Left ventricle myocardium inferior (tissue), 1 donor: ENCODE data around the gene SORCS3. TPM values are rescaled to one million over a fixed set of nuclear protein-coding genes. Genes with fewer than 3 reads are reported as not detected.

ENCODE experiments used
- DNase-seq: peaks from one replicate; pipeline ENCODE4 v3.0.0-alpha.2; 2020
- H3K27ac ChIP-seq: fragments of 200-600 bp; replicated peaks from 2 replicates; pipeline ENCODE4 v1.8.0; 2021
- H3K27me3 ChIP-seq: fragments of 200-600 bp; 2 replicates; pipeline ENCODE4 v1.8.0; 2021; ENCODE audit warnings: low read depth
- H3K36me3 ChIP-seq: fragments of 200-600 bp; 2 replicates; pipeline ENCODE4 v1.8.0; 2021
- H3K4me1 ChIP-seq: fragments of 200-600 bp; 2 replicates; pipeline ENCODE4 v1.8.0; 2021
- H3K4me3 ChIP-seq: fragments of 200-600 bp; 2 replicates; pipeline ENCODE4 v1.8.0; 2021; ENCODE audit warnings: mild to moderate bottlenecking, moderate library complexity
- H3K9me3 ChIP-seq: fragments of 200-600 bp; replicated peaks from 2 replicates; pipeline ENCODE4 v1.8.0; 2021
- intact Hi-C: fragments of 100-400 bp; cut with micrococcal nuclease; formaldehyde crosslinking; loops from one replicate; pipeline ENCODE4 v1.11.0; 2022
- total RNA-seq: library from RNA; stranded (reverse); fragmentation: NEBNext Ultra II Directional; extraction: Animal tissue kit (Norgen Biotek cat#: 25700); gene quantifications from one replicate; pipeline ENCODE4 v1.2.1, GENCODE V29; 2021
- TF ChIP-seq, protein P1 (sequence below): fragments of 200-600 bp; IDR thresholded peaks from 2 replicates; pipeline ENCODE4 v1.8.0; 2021; ENCODE audit warnings: antibody characterized with exemption, mild to moderate bottlenecking, borderline replicate concordance
- donor health status: DM: no; HTN: yes; CAD: no; lungs with severe emphysema.

The SORCS3 gene
- total RNA-seq, 1 donor from 2014 or later = 0.03 TPM

GRCh38 chr10:104658067-104658466 is 17.0 kb downstream of the SORCS3 start:
- Histone ChIP-seq H3K36me3 (no peaks in the 10 kb centered on the region), H3K9me3 (no peaks in the 10 kb centered on the region), H3K27ac (no peak overlapping the region), H3K27me3 (peaks cover 27% of the 10 kb centered on the region), H3K4me1 (no peaks in the 10 kb centered on the region), H3K4me3 (no peak overlapping the region)
- TF ChIP-seq, protein P1, sequence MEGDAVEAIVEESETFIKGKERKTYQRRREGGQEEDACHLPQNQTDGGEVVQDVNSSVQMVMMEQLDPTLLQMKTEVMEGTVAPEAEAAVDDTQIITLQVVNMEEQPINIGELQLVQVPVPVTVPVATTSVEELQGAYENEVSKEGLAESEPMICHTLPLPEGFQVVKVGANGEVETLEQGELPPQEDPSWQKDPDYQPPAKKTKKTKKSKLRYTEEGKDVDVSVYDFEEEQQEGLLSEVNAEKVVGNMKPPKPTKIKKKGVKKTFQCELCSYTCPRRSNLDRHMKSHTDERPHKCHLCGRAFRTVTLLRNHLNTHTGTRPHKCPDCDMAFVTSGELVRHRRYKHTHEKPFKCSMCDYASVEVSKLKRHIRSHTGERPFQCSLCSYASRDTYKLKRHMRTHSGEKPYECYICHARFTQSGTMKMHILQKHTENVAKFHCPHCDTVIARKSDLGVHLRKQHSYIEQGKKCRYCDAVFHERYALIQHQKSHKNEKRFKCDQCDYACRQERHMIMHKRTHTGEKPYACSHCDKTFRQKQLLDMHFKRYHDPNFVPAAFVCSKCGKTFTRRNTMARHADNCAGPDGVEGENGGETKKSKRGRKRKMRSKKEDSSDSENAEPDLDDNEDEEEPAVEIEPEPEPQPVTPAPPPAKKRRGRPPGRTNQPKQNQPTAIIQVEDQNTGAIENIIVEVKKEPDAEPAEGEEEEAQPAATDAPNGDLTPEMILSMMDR = no peak
- intact Hi-C loops = no loop called here
- DNase-seq = no peak

GRCh38 chr10:104659809-104660208 is 18.7 kb downstream of the SORCS3 start:
- intact Hi-C loops = no loop called here
- no peak for DNase-seq

DNA sequence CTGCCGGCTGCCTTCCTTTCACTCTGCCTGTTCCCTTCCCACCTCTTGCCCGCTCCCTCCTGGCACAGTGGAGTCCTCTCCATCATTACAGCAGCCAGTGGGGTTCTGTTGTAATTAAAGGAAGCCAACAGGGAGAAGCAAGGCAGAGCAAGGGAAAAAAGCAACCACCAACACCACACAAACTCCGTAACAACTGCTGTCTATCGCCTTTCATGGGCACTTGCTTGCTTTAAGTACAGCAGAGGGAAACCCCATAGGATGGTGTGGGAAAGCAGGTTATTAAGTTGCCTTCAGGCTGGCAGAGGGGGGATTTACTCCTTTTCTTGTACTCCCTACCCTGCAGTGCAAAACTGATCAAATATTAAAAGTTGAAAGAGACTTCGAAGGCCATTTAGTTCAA is 22.0 kb downstream of the SORCS3 start:
- Histone ChIP-seq H3K9me3 (no peaks in the 10 kb centered on the region), H3K27ac (no peak overlapping the region), H3K27me3 (peaks cover 41% of the 10 kb centered on the region), H3K36me3 (no peaks in the 10 kb centered on the region), H3K4me3 (no peak overlapping the region), H3K4me1 (no peaks in the 10 kb centered on the region)
- intact Hi-C loops = no loop called here
- DNase-seq = no peak
- TF ChIP-seq, protein P1 = no peak

More at GRCh38 chr10:104659809-104660208, 18.7 kb downstream of the SORCS3 start:
- H3K27me3 ChIP-seq = peaks cover 41% of the 10 kb centered on the region
- no peaks in the 10 kb centered on the region for H3K4me1 ChIP-seq
- TF ChIP-seq, protein P1 = no peak
- H3K4me3 ChIP-seq = no peak overlapping the region
- no peak overlapping the region for H3K27ac ChIP-seq
- H3K9me3 ChIP-seq = no peaks in the 10 kb centered on the region
- H3K36me3 ChIP-seq = no peaks in the 10 kb centered on the region

DNA sequence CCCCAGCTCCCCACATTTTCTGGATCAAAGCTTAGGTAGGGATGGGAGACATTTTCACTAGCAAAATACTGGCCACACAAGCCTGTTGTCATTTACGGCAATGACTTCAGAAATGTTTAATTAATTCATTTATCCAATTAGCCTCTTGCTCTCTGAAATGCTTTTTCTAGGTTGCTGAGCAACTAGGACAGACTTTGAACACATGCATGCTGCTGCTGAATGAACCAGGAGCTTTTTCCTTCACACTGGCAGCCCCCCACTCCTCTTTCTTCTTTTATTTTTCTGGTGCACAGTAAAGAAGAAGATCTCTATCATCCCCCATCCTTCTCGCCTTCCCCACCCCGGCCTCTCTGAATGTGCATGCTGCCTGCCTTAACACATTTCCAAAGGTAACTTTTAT is 22.5 kb downstream of the SORCS3 start:
- Histone ChIP-seq H3K4me1 (no peaks in the 10 kb centered on the region), H3K4me3 (no peak overlapping the region), H3K27ac (no peak overlapping the region), H3K9me3 (no peaks in the 10 kb centered on the region), H3K36me3 (no peaks in the 10 kb centered on the region), H3K27me3 (peaks cover 41% of the 10 kb centered on the region)
- intact Hi-C loops = no loop called here
- TF ChIP-seq, protein P1 = no peak
- DNase-seq = no peak

DNA sequence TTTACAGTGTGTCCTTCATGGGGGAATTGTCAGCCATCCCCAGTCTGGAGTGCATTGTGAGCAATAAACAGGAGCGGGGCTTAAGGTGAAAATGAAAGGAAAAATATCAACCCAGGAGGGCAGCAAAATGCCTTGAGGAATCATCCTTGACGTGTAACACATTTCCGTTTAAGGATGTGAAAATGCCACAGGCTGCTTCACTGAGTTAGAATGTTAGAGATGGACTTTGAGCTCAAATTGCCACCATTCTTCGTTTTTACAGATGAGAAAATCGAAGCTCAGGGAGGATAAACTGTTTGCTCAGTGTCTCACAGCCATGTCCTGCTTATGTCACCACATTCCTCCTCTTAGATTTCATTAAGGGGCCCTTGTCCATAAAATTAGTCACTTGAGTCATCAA is 23.1 kb downstream of the SORCS3 start:
- DNase-seq = no peak
- Histone ChIP-seq H3K9me3 (no peaks in the 10 kb centered on the region), H3K27me3 (peaks cover 41% of the 10 kb centered on the region), H3K4me3 (no peak overlapping the region), H3K27ac (no peak overlapping the region), H3K4me1 (no peaks in the 10 kb centered on the region), H3K36me3 (no peaks in the 10 kb centered on the region)
- intact Hi-C loops = no loop called here
- TF ChIP-seq, protein P1 = no peak

GRCh38 chr10:104665174-104665573 is 24.1 kb downstream of the SORCS3 start:
- H3K4me1 ChIP-seq = no peaks in the 10 kb centered on the region
- H3K27me3 ChIP-seq = peaks cover 32% of the 10 kb centered on the region
- DNase-seq = no peak
- intact Hi-C loops = no loop called here
- H3K9me3 ChIP-seq = peaks cover 4% of the 10 kb centered on the region
- H3K4me3 ChIP-seq = no peak overlapping the region
- TF ChIP-seq, protein P1 = no peak
- no peaks in the 10 kb centered on the region for H3K36me3 ChIP-seq
- no peak overlapping the region for H3K27ac ChIP-seq
